HL-60/S4 treated with retinoic acid at 250 ng/mL for 4 days and 3 days (cell line): Measurements from ENCODE around the gene ANKRD11.

ENCODE experiments used
- in situ Hi-C: fragments of 300-500 bp; cut with MboI; formaldehyde crosslinking; loops from 2 replicates; pipeline ENCODE4 v1.7.0; 2022; ENCODE audit warnings: low sequenced_read_pairs

Gene ANKRD11

DNA sequence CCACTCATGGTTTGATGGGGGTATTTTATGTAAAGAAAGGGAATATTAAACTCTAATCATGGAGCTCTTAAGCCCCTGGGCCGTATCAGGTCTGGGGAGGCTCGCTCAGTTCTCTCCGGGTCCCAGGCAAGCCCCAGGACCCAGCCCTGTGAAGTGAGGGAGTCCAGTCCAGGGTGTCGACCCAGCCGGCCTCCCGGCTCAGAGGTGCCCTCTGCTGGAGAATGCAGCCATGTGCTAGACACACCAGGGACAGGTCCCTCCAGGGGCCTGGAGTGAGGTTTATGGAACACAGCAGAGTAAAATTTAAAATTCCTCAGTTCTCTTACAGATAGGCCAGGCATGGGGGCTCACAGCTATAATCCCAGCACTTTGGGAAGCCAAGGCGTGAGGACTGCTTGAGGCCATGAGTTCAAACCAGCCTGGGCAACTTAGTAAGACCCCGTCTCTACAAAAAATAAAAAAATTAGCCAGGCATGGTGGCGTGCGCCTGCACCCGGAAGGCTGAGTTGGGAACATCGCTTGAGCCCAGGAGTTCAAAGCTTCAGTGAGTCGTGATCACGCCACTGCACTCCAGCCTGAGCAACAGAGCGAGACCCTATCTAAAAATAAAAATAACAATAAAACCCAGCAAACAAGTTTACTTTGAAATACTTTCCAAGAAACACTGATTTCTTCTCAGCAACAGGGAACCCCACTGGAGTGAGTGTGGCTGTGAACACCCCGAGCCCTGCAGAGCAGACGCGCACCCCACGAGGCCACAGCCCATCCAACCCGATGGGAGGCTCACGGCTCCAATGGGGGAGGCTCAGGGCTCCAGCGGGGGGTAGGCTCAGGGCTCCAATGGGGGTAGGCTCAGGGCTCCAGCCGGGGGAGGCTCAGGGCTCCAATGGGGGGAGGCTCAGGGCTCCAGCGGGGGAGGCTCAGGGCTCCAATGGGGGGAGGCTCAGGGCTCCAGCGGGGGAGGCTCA lies 200.6 kb downstream of the ANKRD11 start:
- in situ Hi-C loops: no loop called here

DNA sequence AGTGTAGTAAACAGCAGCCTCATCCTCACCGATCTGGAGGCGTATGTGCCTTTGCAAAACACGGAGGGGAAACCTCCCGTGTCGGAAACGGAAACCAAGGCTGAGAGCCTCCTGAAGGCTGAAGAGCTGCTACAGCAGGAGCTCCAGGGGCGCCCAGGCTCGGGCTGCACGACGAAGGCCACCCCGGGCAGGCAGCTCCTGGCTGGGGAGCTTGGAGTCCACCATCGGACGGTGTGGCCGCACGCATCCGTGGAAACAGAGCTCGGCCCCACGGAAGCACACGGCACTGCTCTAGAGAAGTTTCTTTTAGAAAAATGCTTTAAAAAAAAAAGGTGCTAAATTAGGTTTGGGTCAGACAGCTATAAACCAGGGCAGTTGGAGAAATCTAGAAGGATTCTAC lies 201.4 kb downstream of the ANKRD11 start:
- in situ Hi-C loops: no loop called here

DNA sequence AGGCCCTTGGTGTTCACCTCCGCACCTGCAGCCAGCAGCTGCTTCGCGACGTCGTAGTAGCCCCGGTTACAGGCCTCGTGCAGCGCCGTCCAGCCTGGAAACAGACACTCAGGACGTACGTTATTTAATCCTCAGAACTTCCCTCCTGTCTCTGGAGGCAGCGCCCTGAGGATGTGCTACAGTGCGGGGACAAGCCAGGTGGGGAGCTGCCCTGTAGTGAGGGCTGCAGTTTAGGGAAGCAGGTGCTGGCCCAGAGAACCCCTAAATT lies 201.8 kb downstream of the ANKRD11 start:
- in situ Hi-C loops: no loop called here

DNA sequence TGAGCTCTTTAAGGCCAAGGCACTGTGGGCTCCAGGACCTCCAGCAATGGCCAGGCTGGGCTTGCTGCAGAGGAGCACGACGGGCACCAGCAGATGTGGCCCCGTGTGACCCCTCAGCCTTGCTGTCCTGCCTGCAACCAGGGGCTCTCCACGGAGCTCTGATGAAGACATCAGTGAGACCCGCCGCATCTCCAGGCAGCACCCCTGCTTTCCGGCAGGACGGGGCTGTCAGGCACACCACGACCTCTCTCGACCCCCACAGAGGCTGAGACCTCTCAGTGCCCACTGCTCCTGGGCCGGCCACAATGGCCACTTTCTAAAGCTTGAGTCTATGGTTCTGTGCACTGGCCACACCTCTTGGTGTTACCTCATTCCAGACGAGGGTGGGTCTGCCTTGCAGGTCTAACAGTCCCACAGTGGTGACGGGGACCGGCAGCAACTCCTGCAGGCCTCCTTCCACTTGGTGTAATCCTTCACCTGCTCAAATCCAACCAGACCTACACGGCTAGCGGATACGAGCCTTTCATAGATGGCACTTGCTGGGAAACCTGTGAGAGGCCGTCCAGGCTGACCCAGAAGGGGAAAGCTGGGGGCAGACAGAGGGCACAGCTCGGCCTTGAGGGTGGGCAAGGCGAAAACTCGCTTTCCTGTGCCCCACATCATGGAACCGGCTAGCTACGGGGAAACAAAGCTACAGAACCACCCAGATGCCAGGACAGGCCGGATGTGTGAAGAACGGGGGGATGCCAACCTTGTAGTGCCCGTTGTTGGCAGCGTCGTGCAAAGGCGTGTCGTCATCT lies 202.4 kb downstream of the ANKRD11 start:
- in situ Hi-C loops: no loop called here

DNA sequence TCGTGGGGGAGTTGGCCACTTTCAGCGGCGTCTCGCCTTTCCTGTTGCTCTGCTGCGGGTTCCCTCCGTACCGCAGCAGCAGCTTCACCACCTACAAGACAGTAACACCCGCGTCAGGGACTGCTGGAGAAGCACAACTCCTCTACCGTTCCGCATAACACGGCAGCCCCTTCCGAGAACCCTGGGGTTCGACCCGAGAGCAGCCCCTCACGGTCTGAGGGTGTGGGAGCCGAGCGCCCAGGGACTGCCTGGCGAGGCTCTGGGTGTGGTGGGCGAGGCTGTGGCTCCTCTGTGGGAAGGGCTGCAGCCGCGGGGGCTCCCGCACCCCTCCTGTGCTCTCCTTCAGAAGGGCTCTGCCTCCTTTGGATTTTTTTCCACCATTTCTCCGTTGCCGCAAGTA lies 204.3 kb downstream of the ANKRD11 start:
- in situ Hi-C loops: no loop called here

DNA sequence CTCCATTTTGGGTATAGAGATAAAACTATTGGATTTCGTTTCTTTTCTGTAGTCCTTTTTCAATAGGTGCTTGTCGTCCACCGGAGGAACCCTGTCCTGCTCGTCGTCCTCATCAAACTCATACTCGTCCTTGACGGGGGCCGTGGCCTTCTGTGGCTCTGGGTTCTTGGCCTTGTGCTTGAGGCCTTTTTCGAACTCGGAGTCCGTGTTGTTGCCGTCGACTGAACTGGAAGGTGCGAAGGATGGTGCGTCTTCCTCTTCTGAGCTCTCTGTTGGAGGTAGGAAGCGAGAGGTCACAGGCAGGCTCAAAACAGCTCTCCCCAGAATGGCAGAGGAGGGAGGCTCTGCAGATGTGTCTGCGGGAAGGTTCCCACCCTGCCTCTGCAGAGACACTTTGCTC lies 205.0 kb downstream of the ANKRD11 start:
- in situ Hi-C loops: no loop called here

DNA sequence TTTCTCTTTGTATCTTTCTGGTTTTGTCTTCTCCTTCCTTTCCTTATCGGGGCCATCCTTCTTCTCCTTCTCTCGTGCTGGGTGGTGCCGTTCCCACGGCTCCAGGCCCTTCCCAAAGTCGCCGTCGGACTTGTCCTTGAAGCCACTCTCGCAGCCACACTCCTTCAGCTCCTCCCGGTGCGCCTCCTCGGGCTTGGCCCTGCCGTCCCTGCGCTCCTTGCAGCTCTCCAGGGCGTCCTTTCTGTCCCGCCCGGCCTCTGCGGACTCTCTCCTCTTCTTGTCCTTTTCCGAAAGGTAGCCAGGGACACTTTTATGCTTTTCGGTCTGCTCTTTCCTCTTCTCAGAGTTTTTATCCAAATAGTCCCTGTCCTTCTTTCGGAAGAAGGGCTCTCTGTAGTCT lies 206.9 kb downstream of the ANKRD11 start:
- in situ Hi-C loops: no loop called here

DNA sequence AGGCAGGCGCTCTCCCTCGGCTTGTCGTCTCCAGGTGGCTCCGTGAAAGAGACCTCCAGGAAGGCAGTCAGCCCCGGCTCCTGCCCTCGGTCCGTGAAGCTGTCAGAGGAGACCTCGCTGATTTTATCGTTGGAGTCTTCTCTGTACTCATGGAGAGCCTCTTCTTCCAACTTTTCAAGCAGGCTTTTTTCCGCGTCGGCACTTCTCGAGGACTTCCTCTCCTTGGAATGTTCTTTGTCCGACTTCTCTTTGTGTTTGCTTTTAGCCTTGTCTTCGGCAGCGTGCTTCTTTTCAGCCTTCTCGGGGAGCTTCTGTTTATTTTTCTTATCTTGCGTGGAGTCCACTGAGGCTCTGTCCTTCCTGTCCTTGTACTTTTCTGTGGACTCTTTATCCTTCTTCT lies 207.8 kb downstream of the ANKRD11 start:
- in situ Hi-C loops: no loop called here

DNA sequence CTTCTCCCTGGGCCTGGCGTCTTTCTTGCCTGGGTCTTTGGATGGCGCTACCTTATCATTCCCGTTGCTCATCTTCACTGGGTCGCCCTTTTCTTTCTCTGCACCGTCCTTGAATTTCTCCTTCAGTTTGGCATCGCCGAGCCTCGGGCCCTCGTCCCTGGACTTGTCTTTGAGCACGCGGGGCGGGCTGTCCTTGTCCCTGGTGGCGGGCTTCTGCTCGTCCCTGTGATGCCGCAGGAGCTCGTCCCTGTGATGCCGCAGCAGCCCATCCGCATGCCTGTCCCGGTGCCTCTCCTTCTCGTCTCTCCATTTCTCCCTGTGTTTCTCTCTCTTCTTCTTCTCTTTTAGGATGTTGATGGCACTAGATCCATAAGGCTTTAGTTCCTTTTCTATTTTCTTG lies 208.5 kb downstream of the ANKRD11 start:
- in situ Hi-C loops: no loop called here

DNA sequence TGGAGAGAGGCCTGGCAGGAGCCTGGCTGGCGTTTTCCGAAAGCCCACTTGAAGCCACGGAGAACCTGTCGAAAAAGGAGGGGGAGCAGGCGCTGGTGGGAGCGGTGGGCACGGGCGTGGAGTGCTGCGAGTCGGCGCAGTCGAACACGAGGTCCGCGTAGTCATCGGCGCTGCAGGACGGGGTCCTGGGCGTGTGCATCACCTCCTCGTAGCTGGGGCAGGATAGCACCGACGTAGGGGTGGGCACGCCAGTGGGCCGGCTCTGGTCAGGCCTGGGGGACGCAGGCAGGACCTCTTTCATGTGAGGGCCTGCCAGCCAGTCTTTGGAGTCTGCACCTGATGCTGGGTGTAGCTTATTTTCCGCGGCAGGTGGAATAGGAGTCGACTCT lies 209.2 kb downstream of the ANKRD11 start:
- in situ Hi-C loops: no loop called here

DNA sequence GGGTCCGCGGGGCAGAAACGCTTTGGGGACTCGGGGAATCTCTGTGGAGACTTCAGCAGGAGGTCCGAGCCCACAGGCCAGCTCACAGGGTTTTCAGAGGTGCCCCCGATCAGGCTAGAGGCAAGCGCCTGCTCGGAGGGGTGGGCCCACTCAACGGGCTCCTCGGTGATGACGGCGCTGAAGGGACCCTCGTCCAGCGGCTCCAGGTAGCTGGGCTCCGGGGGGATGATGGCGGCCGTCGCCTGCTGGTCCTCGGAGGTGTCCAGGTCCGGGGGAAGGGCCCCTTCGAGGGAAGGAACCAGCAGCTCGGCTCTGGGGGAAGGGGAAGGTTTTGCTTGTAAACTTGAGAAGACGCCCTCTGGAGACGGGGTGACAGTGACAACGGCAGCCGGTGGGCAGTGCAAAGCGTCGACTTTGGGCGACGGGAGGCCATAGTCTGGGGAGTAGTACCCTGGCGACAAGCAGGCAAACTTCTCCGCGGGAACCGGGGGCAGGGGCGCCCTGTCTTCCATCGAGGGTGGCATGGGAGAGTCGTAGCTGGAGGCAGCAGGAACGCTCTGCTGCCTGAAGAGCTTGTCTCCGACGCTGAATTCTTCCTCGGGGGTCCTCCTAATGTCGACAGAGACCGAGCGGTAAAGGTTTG lies 209.7 kb downstream of the ANKRD11 start:
- in situ Hi-C loops: no loop called here

DNA sequence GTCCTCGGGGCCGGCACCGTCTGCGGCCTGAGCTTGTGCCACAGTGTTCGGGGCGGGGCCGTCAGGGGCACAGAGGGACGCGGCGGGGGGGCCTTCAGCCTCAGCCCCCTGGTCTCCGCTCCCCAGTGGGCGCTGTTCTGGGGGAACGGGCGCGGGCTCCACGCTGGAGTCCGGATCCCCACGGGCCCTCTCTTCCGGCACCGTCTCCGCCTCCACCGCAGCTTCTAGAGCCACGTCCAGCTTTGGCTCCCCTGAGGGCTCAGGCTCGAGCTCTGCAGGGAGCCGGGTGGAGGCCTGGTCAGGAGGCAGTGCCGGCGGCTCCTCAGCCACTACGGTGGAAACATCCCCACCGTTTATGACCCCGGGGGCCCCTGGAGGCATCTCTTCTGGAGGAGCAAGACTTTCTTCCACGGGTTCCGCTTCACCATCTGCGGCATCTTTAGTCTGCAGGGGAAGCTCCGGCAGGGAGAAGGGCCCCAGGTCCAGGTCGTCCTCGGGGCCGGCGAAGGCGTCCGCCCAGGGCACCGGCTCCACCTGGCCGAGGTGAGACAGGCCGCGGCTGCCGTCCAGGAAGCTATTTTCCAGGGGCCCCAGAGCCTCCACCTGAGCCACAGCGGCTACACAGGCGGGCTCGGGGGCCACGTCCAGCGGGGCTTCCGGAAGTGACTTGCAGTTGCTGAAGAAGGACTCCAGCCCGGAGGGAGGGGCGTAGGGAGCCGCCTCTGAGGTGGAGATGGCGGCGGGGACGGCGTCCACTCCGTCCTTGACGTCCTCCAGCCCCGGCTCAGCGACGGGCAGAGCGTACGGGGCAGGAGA lies 210.5 kb downstream of the ANKRD11 start:
- in situ Hi-C loops: no loop called here

DNA sequence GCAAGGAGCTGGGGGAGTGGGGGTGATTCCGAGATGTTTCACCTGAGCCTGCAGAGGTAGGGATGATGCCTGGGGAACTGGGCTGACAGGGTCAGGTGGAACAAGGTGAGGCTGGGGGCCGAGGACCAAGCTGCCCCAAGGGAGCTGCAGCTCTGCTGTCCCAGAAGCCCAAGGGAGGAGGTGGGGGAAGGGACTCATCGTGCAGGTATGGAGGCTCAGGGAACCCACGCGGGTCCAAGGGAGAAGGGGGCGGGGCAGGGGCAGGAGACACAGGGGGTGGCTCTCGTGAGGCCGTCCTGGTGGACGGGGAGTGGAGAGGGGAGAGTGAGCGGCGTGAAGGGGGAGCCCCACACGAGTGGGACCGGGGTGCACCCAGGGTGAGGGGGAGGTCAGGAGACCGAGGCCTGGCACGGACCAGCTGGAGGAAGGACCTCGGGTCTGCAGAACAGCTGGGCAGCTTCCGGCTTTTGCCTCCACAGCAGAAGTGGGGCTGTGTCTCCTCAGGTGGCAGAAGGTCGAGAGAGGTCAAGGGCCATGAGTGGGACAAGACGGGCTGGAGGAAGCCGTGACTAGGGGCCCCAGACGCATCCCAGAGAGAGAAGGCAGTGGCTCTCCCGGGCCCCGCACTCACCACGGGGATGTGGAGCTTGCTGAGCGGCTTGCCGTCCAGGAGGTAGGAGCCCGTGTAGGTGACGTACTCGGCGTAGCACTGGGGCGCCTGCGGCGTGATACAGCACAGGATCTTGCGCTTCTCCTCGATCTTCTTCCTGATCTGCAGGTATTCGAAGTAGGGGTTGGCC lies 211.7 kb downstream of the ANKRD11 start:
- in situ Hi-C loops: no loop called here

DNA sequence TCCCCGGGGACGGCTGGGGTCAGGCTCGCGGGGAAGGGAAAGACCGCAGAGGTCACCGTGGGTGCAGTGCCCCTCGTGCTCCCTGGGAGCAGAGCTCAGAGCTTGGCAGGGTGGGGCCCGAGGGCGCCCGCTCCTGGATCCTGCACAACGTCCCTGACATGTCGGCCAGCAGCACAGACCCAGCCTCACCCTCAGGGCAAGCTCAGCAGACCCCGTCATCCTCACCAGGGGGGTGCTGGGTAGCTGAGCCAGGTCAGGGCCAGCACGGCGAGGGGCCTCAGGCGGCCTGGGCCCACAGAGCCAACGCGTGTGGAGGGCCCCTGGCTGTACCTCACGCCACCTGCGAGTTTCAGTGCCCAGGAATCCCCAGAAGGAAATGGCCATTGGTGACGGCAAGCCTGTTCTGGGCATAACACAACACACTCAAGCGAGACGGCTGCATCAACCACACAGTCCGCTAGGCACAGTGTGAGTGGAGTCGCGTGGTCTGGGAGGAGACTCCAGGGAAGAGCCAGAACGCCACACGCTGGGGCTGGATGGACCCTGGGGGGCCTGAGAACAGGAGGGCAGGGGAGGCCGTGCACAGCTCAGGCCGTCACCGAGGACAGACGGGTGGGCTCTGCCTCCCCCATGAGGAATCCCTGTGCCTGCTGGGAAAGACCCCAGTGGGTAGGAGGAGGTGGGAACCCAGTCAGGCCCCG lies 212.6 kb downstream of the ANKRD11 start:
- in situ Hi-C loops: no loop called here

DNA sequence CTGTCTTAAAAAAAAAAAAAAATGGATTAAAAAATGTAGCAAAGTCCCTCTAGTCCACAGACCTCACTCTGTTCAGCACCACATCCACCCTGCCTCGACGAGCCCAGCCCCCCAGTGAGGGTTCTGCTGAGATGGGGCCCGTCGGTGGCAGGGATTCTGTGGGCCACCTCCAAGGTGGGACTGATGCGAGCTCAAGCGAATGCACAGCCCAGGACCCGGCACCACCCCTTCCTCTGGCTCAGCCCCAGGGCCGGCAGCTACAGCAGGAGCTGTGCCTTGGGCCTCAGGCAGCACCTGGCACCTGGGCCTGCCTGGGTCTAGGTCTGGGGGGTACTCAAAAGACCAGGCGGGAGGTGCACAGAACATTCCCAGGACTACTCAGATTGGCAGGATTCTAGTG lies 213.3 kb downstream of the ANKRD11 start:
- in situ Hi-C loops: no loop called here

DNA sequence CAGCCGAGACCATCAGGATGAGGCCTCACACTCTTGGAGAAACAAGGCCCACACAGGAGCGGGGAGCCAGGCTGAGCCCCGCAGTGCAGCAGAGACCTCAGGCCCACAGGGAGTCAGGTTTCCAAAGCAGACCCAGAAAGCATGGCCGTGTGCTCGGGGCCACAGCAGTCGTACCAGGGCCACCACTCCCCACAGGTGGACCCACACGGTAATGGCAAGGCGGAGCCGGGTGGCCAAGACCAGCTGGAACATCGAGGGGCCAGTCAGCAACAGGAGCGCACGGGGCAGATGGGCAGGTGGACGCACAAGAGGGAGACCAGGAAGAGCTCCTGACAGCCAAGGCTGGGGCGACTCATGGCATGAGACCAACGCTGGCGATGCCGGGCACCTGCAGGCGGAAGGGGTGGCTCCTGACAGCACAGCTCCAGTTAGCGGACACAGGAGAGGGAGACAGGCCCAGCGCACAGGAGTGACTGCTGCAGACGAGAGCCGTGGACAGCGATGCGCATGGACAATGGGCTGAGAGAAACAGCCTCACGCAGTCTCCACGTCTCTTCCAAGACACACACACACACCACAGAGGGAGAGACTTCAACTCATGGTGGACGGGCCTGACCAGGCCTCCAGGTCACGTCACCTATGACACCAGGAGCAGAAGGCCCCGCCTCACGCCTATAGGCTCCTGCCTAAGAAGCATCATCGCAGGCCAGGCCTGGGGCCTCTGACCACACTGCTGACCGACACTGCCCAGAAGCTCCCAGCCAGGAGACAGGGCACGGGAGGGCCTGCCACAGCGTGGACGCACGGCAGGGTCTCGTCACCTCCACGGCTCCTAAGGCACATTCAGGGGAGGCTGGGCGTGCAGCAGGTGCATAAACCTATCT lies 214.3 kb downstream of the ANKRD11 start:
- in situ Hi-C loops: no loop called here

DNA sequence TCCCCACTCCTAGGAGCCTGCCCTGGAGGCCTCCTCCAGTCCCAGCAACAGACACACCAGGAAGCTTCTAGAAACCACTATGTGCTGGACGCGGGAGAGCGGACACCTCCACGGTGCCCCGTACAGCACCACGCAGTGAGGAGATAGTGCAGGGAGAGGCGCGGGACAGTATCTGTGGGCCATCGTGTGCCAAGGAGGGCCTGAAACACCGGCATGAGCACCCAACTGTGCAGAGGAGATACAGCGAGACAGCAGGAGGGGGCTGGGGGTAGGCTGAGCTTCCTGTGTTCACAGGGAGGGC lies 215.1 kb downstream of the ANKRD11 start:
- in situ Hi-C loops: no loop called here

DNA sequence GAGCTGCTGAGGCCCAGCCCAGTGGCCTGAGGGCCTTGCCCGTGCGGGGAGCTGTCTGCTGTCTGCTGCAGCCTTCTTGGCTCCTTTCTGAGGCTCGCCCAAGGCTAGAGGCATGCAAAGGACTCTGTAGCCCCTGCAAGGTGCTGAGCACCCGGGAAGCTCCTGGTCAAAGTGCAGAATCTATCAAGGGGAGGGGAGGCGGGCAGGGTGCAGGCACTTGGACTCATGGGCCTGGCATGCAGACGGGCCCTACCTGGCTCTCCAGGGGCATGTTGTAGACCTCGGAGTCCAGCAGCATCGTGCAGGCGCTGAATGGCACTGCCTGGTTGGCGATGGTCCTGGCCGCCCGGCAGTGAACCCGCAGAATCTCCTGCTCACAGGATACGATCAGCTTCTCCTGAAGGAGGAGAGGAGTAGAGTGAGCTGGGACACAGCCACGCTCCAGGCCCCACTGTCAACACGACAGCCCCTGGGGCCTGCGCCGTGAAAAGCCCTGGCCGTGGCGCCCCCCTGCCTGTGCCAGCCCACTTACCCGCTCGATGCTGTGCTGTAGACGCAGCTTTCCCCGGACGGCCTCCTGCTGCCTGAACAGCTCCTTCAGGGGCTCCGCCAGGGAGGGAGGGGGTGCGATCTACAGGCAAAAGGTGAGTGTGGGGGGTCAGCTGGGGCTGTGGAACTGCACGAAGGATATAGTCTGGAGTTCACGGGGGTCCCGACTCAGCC lies 215.6 kb downstream of the ANKRD11 start:
- in situ Hi-C loops: no loop called here
